A172 (cell line): Measurements from ENCODE around the gene PLET1. TPM values are rescaled to one million over a fixed set of nuclear protein-coding genes. Genes with fewer than 3 reads are reported as not detected.

Experiments
- DNase-seq: peaks from one replicate; pipeline ENCODE4 v3.0.0-alpha.2; 2015; ENCODE audit warnings: low spot score
- total RNA-seq: library from RNA; depleted of rRNA; stranded (reverse); fragments of >200 nt; shearing (Covaris generic); gene quantifications from 2 replicates; pipeline ENCODE4 v1.2.3, GENCODE V29; 2014

The PLET1 gene
- total RNA-seq, 1 experiment from 2014 or later = not detected

GRCh38 chr11:112281726-112282125, 21.1 kb upstream of the PLET1 start:
- no peak for DNase-seq

GRCh38 chr11:112280268-112281126, 19.8 kb upstream of the PLET1 start:
- peak; percentile 59 for DNase-seq

GRCh38 chr11:112279901-112280267, 19.2 kb upstream of the PLET1 start:
- DNase-seq = peak; percentile 19

GRCh38 chr11:112278803-112279202, 18.1 kb upstream of the PLET1 start:
- DNase-seq = no peak

GRCh38 chr11:112277941-112278340, 17.3 kb upstream of the PLET1 start:
- DNase-seq = no peak

GRCh38 chr11:112277029-112277428, 16.4 kb upstream of the PLET1 start:
- no peak for DNase-seq

GRCh38 chr11:112274007-112274783, 13.5 kb upstream of the PLET1 start:
- no peak for DNase-seq

GRCh38 chr11:112273066-112273465, 12.4 kb upstream of the PLET1 start:
- no peak for DNase-seq

GRCh38 chr11:112271242-112271641, 10.6 kb upstream of the PLET1 start:
- no peak for DNase-seq

- DNase-seq = no peak
These were observed 10.0 kb upstream of the PLET1 start for GRCh38 chr11:112270551-112271180.

GRCh38 chr11:112269139-112269538, 8.5 kb upstream of the PLET1 start:
- no peak for DNase-seq

- DNase-seq = no peak
These were observed 7.7 kb upstream of the PLET1 start for GRCh38 chr11:112268406-112268805.

GRCh38 chr11:112267188-112267591, 6.5 kb upstream of the PLET1 start:
- DNase-seq = no peak

GRCh38 chr11:112266410-112266778, 5.7 kb upstream of the PLET1 start:
- DNase-seq = no peak

GRCh38 chr11:112265659-112266409, 5.2 kb upstream of the PLET1 start:
- no peak for DNase-seq

- peak; percentile 16 for DNase-seq
These were observed 5.5 kb downstream of the PLET1 start for GRCh38 chr11:112255067-112255720.

- DNase-seq = no peak
These were observed 6.9 kb downstream of the PLET1 start for GRCh38 chr11:112253605-112254242.

GRCh38 chr11:112249871-112250610, 10.6 kb downstream of the PLET1 start:
- DNase-seq = no peak

GRCh38 chr11:112248201-112248600, 12.5 kb downstream of the PLET1 start:
- DNase-seq = peak; percentile 10

GRCh38 chr11:112247201-112247600, 13.5 kb downstream of the PLET1 start:
- DNase-seq = no peak
